HuH-7.5 (cell line): ENCODE results near the gene AXIN1.
A peak's percentile ranks its signal among the peaks of the same experiment; 100 is the strongest.
"Not testable (repeated sequence)": the region's sequence is repeated elsewhere in the genome, so short reads cannot be mapped to it uniquely, and the experiment has no call there.

Experiments
- DNase-seq: peaks from one replicate; pipeline ENCODE4 v3.0.0; 2011; ENCODE audit warnings: low spot score

Gene AXIN1, protein sequence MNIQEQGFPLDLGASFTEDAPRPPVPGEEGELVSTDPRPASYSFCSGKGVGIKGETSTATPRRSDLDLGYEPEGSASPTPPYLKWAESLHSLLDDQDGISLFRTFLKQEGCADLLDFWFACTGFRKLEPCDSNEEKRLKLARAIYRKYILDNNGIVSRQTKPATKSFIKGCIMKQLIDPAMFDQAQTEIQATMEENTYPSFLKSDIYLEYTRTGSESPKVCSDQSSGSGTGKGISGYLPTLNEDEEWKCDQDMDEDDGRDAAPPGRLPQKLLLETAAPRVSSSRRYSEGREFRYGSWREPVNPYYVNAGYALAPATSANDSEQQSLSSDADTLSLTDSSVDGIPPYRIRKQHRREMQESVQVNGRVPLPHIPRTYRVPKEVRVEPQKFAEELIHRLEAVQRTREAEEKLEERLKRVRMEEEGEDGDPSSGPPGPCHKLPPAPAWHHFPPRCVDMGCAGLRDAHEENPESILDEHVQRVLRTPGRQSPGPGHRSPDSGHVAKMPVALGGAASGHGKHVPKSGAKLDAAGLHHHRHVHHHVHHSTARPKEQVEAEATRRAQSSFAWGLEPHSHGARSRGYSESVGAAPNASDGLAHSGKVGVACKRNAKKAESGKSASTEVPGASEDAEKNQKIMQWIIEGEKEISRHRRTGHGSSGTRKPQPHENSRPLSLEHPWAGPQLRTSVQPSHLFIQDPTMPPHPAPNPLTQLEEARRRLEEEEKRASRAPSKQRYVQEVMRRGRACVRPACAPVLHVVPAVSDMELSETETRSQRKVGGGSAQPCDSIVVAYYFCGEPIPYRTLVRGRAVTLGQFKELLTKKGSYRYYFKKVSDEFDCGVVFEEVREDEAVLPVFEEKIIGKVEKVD

GRCh38 chr16:352547-353403 is at the start of gene AXIN1:
Gene AXIN1, minus strand, starts transcription at chr16:352723. Its CDS starts 5,698 bp downstream, at chr16:347025.
- peak; percentile 83 for DNase-seq

DNA sequence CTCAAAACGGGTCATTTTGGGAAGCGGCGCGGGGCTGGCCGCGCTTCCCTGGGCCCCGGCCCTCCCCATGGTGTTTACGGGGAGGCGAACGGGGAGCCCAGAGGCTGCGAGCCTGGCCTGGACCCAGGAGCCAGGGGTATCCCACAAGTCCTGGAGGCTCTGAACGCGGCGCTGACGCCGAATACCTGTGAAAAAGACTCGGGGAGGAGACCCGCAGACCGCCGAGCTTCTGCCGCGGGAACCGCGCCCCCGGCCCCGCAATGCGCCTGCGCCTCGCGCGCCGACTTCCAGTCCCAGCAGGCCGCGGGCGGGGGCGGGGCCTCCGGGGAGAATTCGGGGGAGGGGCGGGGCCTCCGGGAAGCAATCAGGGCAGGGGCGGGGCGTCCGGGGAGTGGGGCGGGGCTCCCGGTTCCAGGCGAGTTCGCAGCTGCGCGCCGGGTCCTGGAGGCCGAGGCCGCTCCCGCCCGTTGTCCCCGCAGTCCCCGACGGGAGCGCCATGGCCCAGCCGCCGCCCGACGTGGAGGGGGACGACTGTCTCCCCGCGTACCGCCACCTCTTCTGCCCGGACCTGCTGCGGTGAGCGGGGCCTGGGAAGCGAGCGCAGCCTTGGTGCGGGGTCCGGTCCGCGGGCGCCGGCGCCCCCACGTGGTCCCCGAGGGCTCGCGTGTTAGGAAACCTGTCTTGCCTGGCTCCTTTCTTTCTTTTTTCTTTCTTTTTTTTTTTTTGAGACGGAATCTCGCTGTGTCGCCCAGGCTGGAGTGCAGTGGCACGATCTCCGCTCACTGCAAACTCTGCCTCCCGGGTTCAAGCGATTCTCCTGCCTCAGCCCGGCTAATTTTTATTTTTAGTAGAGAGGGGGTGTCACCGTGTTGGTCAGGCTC is 49.2 kb upstream of the AXIN1 start, which contains the start of gene DECR2:
DECR2 (plus strand) TSS at position 418 of the 881 bp plus-strand sequence; CDS start at position 497, 79 bp downstream.
- DNase-seq: peak; percentile 92

DNA sequence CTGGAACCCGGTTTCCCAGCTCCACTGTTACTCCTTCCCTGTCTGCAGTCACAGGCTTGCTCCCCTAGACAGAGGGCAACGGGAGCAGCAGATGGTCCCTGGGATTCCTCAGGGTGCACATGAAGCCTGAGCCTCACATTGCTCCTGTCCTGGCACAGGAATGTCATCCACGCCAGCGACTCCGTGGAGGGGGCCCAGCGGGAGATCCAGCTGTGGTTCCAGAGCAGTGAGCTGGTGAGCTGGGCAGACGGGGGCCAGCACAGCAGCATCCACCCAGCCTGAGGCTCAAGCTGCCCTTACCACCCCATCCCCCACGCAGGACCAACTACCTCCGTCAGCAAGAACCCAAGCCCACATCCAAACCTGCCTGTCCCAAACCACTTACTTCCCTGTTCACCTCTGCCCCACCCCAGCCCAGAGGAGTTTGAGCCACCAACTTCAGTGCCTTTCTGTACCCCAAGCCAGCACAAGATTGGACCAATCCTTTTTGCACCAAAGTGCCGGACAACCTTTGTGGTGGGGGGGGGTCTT is 47.6 kb upstream of the AXIN1 start:
- no peak for DNase-seq

DNA sequence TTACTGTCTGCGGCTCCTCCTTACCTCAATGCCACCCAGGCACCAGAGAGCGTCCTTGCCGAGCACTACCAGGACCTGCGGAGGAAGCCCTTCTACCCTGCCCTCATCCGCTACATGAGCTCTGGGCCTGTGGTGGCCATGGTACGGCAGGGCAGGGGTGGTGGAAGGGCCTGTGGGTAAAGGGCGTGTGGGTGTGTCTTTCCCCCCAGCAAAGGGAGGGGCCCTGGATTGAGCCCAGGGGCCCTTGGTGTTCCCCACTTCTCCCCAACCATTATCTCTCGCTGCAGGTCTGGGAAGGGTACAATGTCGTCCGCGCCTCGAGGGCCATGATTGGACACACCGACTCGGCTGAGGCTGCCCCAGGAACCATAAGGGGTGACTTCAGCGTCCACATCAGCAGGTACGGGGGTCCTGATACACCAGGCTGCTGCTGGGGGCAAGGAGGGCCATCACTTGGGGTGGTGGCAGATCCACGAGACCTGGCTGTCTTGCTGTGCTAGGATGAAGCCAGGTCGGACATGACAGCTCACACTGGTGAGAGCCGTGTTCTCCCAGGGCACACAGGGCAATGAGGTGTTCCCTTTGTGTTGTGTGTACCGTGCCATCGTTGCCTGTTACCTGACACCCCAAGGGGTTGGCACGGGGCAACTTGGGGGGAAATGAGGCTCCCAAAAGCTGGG is 47.0 kb upstream of the AXIN1 start:
- no peak for DNase-seq

GRCh38 chr16:398561-399339 is 46.2 kb upstream of the AXIN1 start:
- DNase-seq: no peak

DNA sequence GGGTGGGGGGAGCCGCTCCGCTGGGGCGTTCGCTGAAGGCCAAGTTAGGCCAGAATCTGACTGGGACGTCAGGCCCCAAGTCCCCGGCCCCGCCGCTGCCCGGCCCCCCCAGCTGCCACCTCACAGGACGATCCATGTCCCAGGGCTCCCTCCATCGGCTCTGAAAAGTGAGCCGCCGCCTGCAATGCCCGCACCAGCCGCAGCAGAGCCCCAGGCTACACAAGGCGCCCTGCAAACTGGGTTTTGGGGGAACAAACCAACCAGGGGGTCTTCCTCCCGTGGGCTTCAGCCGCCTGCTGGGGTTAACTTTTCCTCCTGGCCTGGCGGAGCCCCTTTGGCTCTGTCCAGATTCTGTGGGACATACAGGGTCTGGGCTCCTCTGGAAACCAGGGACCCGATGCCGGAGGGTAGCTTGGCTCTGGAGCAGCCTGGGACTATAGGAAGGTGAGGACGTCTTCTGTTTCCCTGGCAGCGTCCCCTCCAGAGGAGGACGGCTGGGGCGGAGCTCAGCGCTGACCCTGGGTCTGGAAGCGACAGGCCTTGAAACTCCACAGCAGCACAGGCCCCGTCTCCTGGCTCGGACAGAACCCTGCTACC is 45.3 kb upstream of the AXIN1 start:
- DNase-seq: no peak

DNA sequence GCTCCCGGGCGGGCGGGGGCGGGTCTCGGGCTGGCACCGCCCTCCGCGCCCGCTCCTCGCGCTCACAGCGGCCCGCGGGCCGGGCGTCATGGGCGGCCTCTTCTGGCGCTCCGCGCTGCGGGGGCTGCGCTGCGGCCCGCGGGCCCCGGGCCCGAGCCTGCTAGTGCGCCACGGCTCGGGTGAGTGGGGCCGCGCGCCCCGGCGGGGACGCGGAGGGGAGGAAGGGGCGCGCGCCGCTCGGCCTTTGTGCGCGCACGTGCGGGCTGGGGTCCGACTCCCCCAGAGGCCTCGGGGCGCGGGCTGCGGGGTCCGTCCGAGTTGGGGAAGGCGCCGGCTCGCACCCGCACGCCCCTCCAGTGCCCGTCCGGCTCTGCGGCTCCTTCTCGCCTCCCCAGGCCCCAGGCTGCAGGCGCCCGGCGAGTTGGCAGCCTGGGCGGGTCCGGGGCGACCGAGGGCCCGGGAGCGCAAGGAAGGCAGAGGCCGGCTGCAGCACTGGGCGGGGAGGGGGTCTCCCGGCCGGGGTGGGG is 44.7 kb upstream of the AXIN1 start, which contains the start of gene NME4:
NME4 (plus strand) TSS at position 65 of the 527 bp plus-strand sequence; CDS start at position 89, 24 bp downstream.
- no peak for DNase-seq

DNA sequence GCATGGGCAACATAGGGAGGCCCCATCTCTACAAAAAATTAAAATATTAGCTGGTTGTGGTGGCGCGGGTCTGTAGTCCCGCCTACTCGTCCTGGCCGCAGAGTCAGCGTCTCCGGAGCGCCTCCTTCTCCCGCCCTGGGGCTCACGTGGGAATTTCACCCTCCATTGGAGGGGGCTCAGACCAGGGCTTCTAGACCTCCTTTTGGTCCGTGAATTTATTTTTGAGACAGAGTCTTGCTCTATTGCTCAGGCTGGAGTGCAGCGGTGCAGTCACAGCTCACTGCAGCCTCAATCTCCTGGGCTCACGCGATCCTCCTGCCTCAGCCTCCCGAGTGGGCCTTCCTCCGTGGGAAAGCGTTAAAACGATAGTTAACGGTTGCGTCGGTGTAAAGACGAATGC is 44.1 kb upstream of the AXIN1 start:
- DNase-seq: peak; percentile 90

DNA sequence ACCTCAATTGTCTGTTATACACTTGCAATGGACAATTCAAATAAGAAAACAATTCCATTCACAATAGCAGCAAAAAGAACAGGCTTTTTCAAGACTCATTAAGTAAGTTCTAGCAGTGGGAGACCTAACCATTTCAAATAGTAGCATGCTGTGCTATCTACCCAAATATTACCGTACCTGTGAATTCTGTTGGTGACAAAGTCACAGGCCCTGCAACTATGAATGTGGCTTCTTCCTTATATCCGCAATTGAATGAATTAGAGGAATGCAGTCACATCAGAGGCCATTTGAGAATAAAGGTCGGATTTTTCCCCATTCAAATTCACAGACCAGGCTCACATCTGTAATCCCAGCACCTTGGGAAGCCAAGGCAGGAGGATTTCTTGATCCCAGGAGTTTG is 43.7 kb upstream of the AXIN1 start:
- no peak for DNase-seq

- no peak for DNase-seq
Observed at GRCh38 chr16:392450-393030, 40.0 kb upstream of the AXIN1 start.

GRCh38 chr16:391885-392335 is 39.4 kb upstream of the AXIN1 start:
- peak; percentile 75 for DNase-seq

DNA sequence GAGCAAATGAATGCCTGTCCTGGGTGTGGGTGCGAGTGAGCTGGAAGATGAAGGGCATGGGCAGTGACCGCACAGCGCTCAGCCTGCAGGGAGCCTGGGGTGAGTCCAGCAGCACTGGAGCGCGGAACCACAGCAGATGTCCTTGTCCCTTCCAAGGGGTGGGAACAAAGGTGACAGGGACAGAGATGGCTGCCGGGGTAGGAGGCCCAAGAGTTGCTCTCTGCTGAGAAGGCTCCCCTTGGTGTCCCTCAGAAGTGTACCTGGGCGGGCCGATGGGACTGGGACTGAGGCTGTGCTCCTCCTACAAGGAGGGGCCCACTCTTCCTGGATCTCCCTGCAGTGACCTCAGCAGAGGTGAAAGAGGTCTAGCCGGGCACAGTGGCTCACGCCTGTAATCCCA is 36.8 kb upstream of the AXIN1 start:
- DNase-seq: no peak

DNA sequence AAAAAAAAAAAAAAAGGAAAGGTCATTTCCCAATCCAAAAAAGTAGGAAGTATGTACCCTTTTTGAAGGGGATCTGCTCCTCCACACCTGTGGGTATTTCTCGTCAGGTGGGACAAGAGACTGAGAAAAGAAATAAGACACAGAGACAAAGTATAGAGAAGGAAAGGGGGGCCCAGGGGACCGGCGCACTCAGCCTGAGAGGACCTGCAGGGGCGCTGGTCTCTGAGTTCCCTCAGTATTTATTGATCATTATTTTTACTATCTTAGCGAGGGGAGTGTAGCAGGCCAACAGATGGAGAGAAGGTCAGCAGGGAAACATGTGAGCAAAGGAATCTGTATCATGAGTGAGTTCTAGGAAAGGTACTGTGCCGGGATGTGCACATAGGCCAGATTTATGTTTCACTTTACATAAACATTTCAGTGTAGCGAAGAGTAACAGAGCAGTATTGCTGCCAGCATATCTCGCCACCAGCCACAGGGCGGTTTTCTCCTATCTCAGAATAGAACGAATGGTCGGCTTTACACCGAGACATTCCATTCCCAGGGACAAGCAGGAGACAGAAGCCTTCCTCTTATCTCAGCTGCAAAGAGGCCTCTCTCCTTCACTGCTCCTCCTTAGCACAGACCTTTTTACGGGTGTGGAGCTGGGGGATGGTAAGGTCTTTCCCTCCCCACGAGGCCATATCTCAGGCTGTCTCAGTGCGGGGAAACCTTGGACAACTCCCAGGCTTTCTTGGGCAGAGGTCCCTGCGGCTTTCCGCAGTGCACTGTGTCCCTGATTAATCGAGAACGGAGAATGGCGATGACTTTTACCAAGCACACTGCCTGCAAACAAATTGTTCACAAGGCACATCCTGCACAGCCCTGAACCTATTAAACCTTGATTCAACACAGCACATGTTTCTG is 35.5 kb upstream of the AXIN1 start:
- DNase-seq: not testable (repeated sequence)

DNA sequence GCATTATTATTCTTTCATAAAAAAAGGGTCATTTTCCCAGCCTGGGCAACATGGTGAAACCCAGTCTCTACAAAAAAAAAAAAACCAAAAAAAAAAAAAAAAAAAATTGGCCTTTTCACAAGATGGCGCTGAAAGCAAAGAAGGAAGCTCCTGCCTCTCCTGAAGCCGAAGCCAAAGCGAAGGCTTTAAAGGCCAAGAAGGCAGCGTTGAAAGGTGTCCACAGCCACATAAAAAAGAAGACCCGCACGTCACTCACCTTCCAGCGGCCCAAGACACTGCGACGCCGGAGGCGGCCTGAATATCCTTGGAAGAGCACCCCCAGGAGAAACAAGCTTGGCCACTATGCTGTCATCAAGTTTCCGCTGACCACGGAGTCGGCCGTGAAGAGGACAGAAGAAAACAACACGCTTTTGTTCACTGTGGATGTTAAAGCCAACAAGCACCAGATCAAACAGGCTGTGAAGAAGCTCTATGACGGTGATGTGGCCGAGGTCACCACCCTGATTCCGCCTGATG is 34.2 kb upstream of the AXIN1 start:
- DNase-seq: no peak

- no peak for DNase-seq
Observed at GRCh38 chr16:383326-384051, 31.0 kb upstream of the AXIN1 start.
